ENCODE measurements around the gene SAXO1. TPM values are rescaled to one million over a fixed set of nuclear protein-coding genes. Genes with fewer than 3 reads are reported as not detected.

Gene SAXO1
- total RNA-seq, 4 donors from 2014 or later: 0.20 TPM; not detected in 3

DNA sequence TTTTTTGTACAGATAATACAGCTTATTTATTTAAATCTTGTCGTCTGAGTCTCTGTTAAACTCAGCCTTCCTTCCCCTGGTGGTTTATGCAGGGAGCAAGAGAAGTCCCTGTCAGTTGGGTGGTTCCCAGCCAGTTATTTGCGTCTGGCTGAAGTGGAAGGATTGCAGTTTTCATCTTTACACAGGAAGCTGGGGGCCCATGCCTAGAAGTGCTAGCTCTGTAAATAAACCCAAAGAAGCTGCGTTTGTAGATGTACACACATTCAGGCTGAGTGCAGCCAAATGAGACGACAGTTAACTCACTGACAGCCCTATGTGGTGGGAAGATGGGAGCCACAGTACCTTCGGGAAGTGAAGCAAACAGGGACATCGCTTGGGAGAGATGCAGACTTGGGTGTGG is 122.1 kb downstream of the SAXO1 start:
- TF ChIP-seq POLR2A (IDR thresholded peaks at IDR 0.05): no peak
- TF ChIP-seq, protein P1, sequence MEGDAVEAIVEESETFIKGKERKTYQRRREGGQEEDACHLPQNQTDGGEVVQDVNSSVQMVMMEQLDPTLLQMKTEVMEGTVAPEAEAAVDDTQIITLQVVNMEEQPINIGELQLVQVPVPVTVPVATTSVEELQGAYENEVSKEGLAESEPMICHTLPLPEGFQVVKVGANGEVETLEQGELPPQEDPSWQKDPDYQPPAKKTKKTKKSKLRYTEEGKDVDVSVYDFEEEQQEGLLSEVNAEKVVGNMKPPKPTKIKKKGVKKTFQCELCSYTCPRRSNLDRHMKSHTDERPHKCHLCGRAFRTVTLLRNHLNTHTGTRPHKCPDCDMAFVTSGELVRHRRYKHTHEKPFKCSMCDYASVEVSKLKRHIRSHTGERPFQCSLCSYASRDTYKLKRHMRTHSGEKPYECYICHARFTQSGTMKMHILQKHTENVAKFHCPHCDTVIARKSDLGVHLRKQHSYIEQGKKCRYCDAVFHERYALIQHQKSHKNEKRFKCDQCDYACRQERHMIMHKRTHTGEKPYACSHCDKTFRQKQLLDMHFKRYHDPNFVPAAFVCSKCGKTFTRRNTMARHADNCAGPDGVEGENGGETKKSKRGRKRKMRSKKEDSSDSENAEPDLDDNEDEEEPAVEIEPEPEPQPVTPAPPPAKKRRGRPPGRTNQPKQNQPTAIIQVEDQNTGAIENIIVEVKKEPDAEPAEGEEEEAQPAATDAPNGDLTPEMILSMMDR (IDR thresholded peaks at IDR 0.05 in 4 of 5, conservative IDR thresholded peaks at IDR 0.05 in 1 of 5): no peak
- H3K4me1 ChIP-seq: no peaks in the 10 kb centered on the region
- no peak overlapping the region for H3K27ac ChIP-seq
- H3K36me3 ChIP-seq: no peaks in the 10 kb centered on the region
- DNase-seq: no peak
- H3K27me3 ChIP-seq: no peaks in the 10 kb centered on the region
- intact Hi-C loops (cut with DNase I; ENCODE audit: low total_unique reads) (no loop called here), in situ Hi-C loops (cut with MboI; ENCODE audit: low sequenced_read_pairs in 4 of 4) (no loop called here)
- no peak overlapping the region for H3K4me3 ChIP-seq
- ATAC-seq: no peak
- no peaks in the 10 kb centered on the region for H3K9me3 ChIP-seq

DNA sequence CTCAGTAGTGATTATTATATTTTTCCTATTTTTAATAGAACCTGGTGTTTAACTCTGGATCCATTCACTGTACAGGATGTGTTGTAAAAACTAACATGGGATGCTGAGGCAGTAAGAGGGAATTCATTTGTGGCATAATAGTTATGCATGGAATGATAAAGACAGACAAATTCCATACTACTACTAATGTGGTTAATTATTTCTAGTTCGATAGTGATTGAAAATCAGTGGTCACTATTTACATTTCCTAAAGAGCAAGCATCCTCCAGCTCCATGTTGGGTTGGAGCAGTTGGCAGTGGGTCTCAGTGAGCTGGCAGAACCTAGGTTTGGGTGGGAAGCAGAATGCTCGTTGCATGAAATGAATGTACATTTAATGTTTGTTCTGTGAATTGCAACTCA is 122.6 kb downstream of the SAXO1 start:
- TF ChIP-seq POLR2A (IDR thresholded peaks at IDR 0.05): no peak
- TF ChIP-seq, protein P1 (IDR thresholded peaks at IDR 0.05 in 4 of 5, conservative IDR thresholded peaks at IDR 0.05 in 1 of 5): no peak
- H3K4me3 ChIP-seq: no peak overlapping the region
- intact Hi-C loops (cut with DNase I; ENCODE audit: low total_unique reads): no loop called here
- in situ Hi-C loops (cut with MboI; ENCODE audit: low sequenced_read_pairs in 4 of 4): no loop called here
- no peaks in the 10 kb centered on the region for H3K9me3 ChIP-seq
- ATAC-seq (no peak), DNase-seq (no peak)
- no peaks in the 10 kb centered on the region for H3K4me1 ChIP-seq
- no peaks in the 10 kb centered on the region for H3K27me3 ChIP-seq
- no peaks in the 10 kb centered on the region for H3K36me3 ChIP-seq
- no peak overlapping the region for H3K27ac ChIP-seq

DNA sequence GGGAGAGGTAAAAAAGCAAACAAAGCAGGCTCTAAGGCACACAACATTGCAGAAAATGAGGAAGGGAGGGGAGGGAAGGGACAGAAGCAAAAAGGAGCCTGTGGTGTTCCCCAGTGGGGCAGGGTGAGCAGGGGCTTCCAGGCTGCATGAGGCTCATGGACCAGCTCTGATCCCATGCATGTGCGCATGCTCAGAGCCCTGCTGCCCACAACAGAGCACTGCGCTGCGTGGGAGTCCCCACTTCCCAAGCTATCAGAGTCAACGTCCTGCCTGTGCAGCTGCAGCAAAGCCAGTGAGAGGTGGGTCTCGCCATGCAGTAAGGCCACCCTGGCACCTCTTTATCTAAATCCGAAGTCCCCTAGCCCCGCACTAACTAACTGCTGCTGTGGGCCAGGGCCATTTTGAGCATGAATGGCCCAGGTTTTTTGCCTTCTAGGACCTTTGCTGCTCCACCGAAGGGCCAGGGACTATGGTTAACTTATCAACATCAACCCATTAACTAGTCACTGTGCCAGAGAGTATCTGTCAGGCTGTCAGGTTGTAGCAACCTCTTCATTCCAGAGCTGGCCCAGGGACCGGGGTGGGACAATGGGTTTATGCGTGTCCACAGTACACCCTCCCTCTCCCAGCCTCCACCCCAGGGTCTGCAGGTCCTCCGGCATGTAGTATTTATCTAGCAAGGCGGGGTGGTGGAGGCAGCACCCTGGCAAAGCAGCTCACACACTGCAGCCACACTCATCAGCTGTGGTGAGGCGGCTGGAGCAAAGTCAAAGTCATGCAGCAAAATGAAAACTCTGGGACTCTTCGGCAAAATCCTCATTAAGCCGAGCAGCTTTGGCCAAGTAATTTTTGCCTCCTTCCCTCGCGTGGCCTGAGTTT is 123.6 kb downstream of the SAXO1 start:
- Histone ChIP-seq H3K27ac (no peak overlapping the region), H3K36me3 (no peaks in the 10 kb centered on the region), H3K4me1 (no peaks in the 10 kb centered on the region), H3K4me3 (no peak overlapping the region), H3K27me3 (no peaks in the 10 kb centered on the region), H3K9me3 (no peaks in the 10 kb centered on the region)
- DNase-seq (no peak), ATAC-seq (no peak)
- intact Hi-C loops (cut with DNase I; ENCODE audit: low total_unique reads) (no loop called here), in situ Hi-C loops (cut with MboI; ENCODE audit: low sequenced_read_pairs in 4 of 4) (no loop called here)
- TF ChIP-seq, protein P1 (IDR thresholded peaks at IDR 0.05 in 4 of 5, conservative IDR thresholded peaks at IDR 0.05 in 1 of 5): no peak
- TF ChIP-seq POLR2A (IDR thresholded peaks at IDR 0.05): no peak

DNA sequence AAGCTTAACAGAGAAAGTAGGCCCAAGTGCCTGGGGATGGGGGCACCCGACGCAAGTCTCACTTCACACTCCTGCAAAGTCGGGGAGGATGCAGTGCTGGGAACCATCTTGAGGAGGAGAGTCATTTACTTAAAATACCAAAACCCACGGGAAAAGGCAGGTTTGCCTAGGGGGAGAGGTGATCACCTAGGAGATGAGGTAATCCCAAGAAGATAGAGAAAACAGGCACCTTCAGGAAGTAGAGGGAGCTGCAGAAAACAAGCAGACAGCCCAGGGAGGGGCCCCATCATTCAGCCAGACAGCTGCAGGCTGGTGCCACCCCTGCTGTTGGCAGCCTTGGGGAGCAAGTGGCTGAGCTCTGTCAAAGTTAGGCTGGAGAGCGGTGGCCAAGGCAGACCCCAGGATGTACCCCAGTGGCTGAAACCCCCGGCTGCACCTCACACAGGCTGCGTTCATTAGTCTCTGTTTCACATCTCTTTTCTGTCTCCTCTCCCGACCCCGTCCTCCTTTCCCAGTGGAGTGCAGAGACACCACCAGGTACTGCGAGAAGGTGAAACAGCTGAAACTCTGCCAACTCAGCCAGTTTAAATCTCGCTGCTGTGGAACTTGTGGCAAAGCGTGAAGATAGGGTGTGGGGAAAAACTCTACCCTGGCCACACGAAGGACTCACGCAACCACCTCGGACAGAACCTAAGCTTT is 124.9 kb downstream of the SAXO1 start:
- Histone ChIP-seq H3K27ac (no peak overlapping the region), H3K27me3 (no peaks in the 10 kb centered on the region), H3K9me3 (no peaks in the 10 kb centered on the region), H3K4me3 (no peak overlapping the region), H3K36me3 (no peaks in the 10 kb centered on the region), H3K4me1 (no peaks in the 10 kb centered on the region)
- TF ChIP-seq, protein P1 (IDR thresholded peaks at IDR 0.05 in 4 of 5, conservative IDR thresholded peaks at IDR 0.05 in 1 of 5): no peak
- TF ChIP-seq POLR2A (IDR thresholded peaks at IDR 0.05): no peak
- DNase-seq (no peak), ATAC-seq (no peak)
- in situ Hi-C loops (cut with MboI; ENCODE audit: low sequenced_read_pairs in 4 of 4): no loop called here
- intact Hi-C loops (cut with DNase I; ENCODE audit: low total_unique reads): no loop called here
